ENCODE measurements around the gene GRAMD2B. TPM values are rescaled to one million over a fixed set of nuclear protein-coding genes. Genes with fewer than 3 reads are reported as not detected.
"Not testable (repeated sequence)": the region's sequence is repeated elsewhere in the genome, so short reads cannot be mapped to it uniquely, and the experiment has no call there.

Gene GRAMD2B
- total and polyA plus RNA-seq, 4 donors = 22.5 to 44.7 (median 32.6) TPM

DNA sequence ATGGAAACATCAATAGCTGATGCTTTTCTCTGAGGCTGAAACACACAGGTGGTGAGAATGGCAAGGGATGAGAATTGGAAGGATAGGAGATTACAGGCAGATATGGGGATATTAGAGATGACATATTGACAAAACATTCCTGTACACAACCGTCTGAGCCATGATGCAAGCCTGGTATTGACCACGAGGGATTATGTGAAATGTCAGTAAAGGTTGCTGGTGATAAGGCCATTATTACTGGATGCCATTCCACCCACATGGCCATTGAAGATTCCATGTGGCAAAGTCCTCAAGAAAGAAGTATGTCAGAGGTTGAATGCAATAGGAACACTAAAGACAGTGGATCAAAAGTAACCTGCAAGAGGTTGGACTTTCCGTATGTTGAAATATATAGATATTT, 15.7 kb downstream of the GRAMD2B start:
- Histone ChIP-seq H3K4me1 (ENCODE audit: control insufficient read depth in 1 of 2, insufficient read depth in 2 of 2, low read length in 2 of 2) (peaks cover 3 to 5% of the 10 kb centered on the region in 2 donors), H3K9me3 (ENCODE audit: control insufficient read depth, low read length) (no peaks in the 10 kb centered on the region), H3K27me3 (ENCODE audit: control insufficient read depth in 1 of 2, insufficient read depth in 2 of 2, low read length in 1 of 2) (no peaks in the 10 kb centered on the region), H3K36me3 (ENCODE audit: control insufficient read depth in 1 of 2, insufficient read depth in 2 of 2, low read length in 1 of 2) (peaks cover 0 to 3% of the 10 kb centered on the region in 2 donors), H3K27ac (ENCODE audit: low read depth in 1 of 2, low read length in 2 of 2) (no peak overlapping the region), H3K4me3 (ENCODE audit: low read length in 2 of 2) (no peak overlapping the region)
- intact Hi-C loops (cut with DNase I) = no loop called here
- DNase-seq (no peak), ATAC-seq (ENCODE audit: low FRiP score) (no peak)
- 84 to 87% methylated on average over 3 of the region's 3 CpGs for WGBS, 2 donors

DNA sequence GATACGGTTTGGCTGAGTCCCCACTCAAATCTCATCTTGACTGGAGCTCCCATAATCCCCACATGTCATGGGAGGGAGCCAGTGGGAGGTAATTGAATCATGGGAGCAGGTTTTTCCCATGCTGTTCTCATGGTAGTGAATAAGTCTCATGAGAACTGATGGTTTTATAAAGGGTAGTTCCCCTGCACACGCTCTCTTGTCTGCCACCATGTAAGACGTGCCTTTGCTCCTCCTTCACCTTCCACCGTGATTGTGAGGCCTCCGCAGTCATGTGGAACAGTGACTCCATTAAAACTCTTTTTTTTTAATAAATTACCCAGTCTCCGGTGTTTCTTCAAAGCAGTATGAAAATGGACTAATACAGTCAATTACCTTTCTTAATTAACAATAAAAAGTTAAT, 16.5 kb downstream of the GRAMD2B start:
- H3K4me3 ChIP-seq (ENCODE audit: low read length in 2 of 2); DNase-seq; H3K9me3 ChIP-seq (ENCODE audit: control insufficient read depth, low read length); intact Hi-C loops (cut with DNase I); H3K27me3 ChIP-seq (ENCODE audit: control insufficient read depth in 1 of 2, insufficient read depth in 2 of 2, low read length in 1 of 2); H3K27ac ChIP-seq (ENCODE audit: low read depth in 1 of 2, low read length in 2 of 2); H3K4me1 ChIP-seq (ENCODE audit: control insufficient read depth in 1 of 2, insufficient read depth in 2 of 2, low read length in 2 of 2); ATAC-seq (ENCODE audit: low FRiP score); H3K36me3 ChIP-seq (ENCODE audit: control insufficient read depth in 1 of 2, insufficient read depth in 2 of 2, low read length in 1 of 2): not testable (repeated sequence)
- 97 to 99% methylated on average over 6 of the region's 6 CpGs for WGBS, 2 donors

- no peak for ATAC-seq (ENCODE audit: low FRiP score)
- H3K27me3 ChIP-seq (ENCODE audit: control insufficient read depth in 1 of 2, insufficient read depth in 2 of 2, low read length in 1 of 2) = no peaks in the 10 kb centered on the region
- DNase-seq = no peak
- H3K36me3 ChIP-seq (ENCODE audit: control insufficient read depth in 1 of 2, insufficient read depth in 2 of 2, low read length in 1 of 2) = peaks cover 2 to 4% of the 10 kb centered on the region in 2 donors
- no peaks in the 10 kb centered on the region for H3K9me3 ChIP-seq (ENCODE audit: control insufficient read depth, low read length)
- WGBS, 2 donors = 81 to 86% methylated on average over 2 of the region's 2 CpGs
- peaks cover 5 to 11% of the 10 kb centered on the region in 2 donors for H3K4me1 ChIP-seq (ENCODE audit: control insufficient read depth in 1 of 2, insufficient read depth in 2 of 2, low read length in 2 of 2)
- no peak overlapping the region for H3K27ac ChIP-seq (ENCODE audit: low read depth in 1 of 2, low read length in 2 of 2)
- no peak overlapping the region for H3K4me3 ChIP-seq (ENCODE audit: low read length in 2 of 2)
- intact Hi-C loops (cut with DNase I) = no loop called here
Observed at GRCh38 chr5:126441230-126441629, 18.0 kb downstream of the GRAMD2B start.

DNA sequence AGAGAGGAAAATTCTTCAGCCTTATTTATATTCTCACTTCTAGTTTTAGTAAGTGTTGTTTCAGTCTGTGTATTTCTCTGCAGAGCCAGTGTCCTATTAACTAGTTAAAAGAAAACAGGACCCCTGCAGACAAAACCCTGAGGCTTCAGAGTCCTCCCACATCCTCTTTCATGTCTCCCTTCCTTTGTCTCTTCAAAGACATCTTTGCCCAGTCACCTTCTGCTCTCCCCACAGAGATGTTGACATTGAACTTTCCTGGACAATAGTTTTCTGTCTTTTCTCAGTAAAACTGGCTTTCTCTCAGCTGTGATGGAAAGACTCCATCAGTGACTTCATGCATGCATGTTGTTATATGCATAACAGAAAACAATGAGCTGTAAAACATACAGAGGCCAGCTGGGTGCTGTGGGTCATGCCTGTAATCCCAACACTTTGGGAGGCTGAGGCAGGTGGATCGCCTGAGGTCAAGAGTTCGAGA, 20.2 kb downstream of the GRAMD2B start:
- H3K4me1 ChIP-seq (ENCODE audit: control insufficient read depth in 1 of 2, insufficient read depth in 2 of 2, low read length in 2 of 2) = peaks cover 7 to 11% of the 10 kb centered on the region in 2 donors
- no peak overlapping the region for H3K4me3 ChIP-seq (ENCODE audit: low read length in 2 of 2)
- 69 to 84% methylated on average over 2 of the region's 2 CpGs for WGBS, 2 donors
- H3K9me3 ChIP-seq (ENCODE audit: control insufficient read depth, low read length) = no peaks in the 10 kb centered on the region
- no peaks in the 10 kb centered on the region for H3K27me3 ChIP-seq (ENCODE audit: control insufficient read depth in 1 of 2, insufficient read depth in 2 of 2, low read length in 1 of 2)
- intact Hi-C loops (cut with DNase I) = no loop called here
- ATAC-seq (ENCODE audit: low FRiP score) (no peak), DNase-seq (no peak)
- no peak overlapping the region for H3K27ac ChIP-seq (ENCODE audit: low read depth in 1 of 2, low read length in 2 of 2)
- H3K36me3 ChIP-seq (ENCODE audit: control insufficient read depth in 1 of 2, insufficient read depth in 2 of 2, low read length in 1 of 2) = peaks cover 2 to 4% of the 10 kb centered on the region in 2 donors

GRCh38 chr5:126444137-126444536, 20.9 kb downstream of the GRAMD2B start:
- H3K4me3 ChIP-seq (ENCODE audit: low read length in 2 of 2) = no peak overlapping the region
- no peaks in the 10 kb centered on the region for H3K9me3 ChIP-seq (ENCODE audit: control insufficient read depth, low read length)
- no peak for ATAC-seq (ENCODE audit: low FRiP score)
- 93 to 94% methylated on average over 2 of the region's 2 CpGs for WGBS, 2 donors
- no peak overlapping the region for H3K27ac ChIP-seq (ENCODE audit: low read depth in 1 of 2, low read length in 2 of 2)
- no peak for DNase-seq
- intact Hi-C loops (cut with DNase I) = no loop called here
- peaks cover 10 to 11% of the 10 kb centered on the region in 2 donors for H3K4me1 ChIP-seq (ENCODE audit: control insufficient read depth in 1 of 2, insufficient read depth in 2 of 2, low read length in 2 of 2)
- H3K27me3 ChIP-seq (ENCODE audit: control insufficient read depth in 1 of 2, insufficient read depth in 2 of 2, low read length in 1 of 2) = no peaks in the 10 kb centered on the region
- H3K36me3 ChIP-seq (ENCODE audit: control insufficient read depth in 1 of 2, insufficient read depth in 2 of 2, low read length in 1 of 2) = peaks cover 2 to 4% of the 10 kb centered on the region in 2 donors

GRCh38 chr5:126445502-126446174, 22.4 kb downstream of the GRAMD2B start:
- intact Hi-C loops (cut with DNase I) = no loop called here
- ATAC-seq (ENCODE audit: low FRiP score) (no peak), DNase-seq (no peak)
- WGBS, 2 donors = 95 to 98% methylated on average over 3 of the region's 3 CpGs
- Histone ChIP-seq H3K36me3 (ENCODE audit: control insufficient read depth in 1 of 2, insufficient read depth in 2 of 2, low read length in 1 of 2) (peaks cover 2 to 4% of the 10 kb centered on the region in 2 donors), H3K9me3 (ENCODE audit: control insufficient read depth, low read length) (no peaks in the 10 kb centered on the region), H3K4me3 (ENCODE audit: low read length in 2 of 2) (no peak overlapping the region), H3K4me1 (ENCODE audit: control insufficient read depth in 1 of 2, insufficient read depth in 2 of 2, low read length in 2 of 2) (peaks cover 10 to 11% of the 10 kb centered on the region in 2 donors), H3K27ac (ENCODE audit: low read depth in 1 of 2, low read length in 2 of 2) (no peak overlapping the region), H3K27me3 (ENCODE audit: control insufficient read depth in 1 of 2, insufficient read depth in 2 of 2, low read length in 1 of 2) (no peaks in the 10 kb centered on the region)

DNA sequence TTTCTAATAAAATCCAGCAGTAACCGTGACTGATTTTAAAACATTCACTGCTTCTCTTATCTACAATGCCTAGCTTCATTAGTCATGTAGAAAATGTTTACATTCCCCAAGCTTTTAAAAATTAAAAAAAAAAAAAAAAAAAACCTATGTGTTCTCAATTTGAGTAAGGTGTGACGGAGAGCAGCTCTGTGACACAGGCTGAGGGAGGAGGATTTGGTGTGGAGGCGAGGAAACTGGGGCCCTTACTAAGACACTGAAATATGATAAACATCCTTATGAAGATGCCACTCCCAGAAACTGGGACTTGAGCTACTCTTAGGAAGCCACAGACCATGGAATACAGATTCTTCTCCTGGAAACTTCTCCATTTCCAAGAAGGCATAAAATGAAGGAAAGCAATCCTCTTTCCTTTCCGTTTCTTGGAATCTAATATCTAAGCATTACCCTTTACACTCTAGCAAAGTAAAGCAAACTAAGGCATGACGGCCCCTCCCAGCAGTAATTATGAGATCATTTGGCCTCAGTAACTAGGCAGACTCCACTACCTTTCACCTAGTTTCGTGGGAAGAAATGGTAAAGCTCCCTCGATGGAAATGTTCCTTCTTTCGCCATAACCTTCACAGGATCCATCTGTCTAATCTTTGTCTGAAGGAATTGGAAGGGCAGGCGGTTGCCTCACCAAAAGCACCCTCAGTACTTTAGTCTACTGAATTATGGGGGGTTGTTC, 23.5 kb downstream of the GRAMD2B start:
- no peak for DNase-seq
- Histone ChIP-seq H3K9me3 (ENCODE audit: control insufficient read depth, low read length) (no peaks in the 10 kb centered on the region), H3K27ac (ENCODE audit: low read depth in 1 of 2, low read length in 2 of 2) (no peak overlapping the region), H3K4me3 (ENCODE audit: low read length in 2 of 2) (no peak overlapping the region), H3K27me3 (ENCODE audit: control insufficient read depth in 1 of 2, insufficient read depth in 2 of 2, low read length in 1 of 2) (no peaks in the 10 kb centered on the region), H3K36me3 (ENCODE audit: control insufficient read depth in 1 of 2, insufficient read depth in 2 of 2, low read length in 1 of 2) (peaks cover 2 to 4% of the 10 kb centered on the region in 2 donors), H3K4me1 (ENCODE audit: control insufficient read depth in 1 of 2, insufficient read depth in 2 of 2, low read length in 2 of 2) (peaks cover 7 to 9% of the 10 kb centered on the region in 2 donors)
- intact Hi-C loops (cut with DNase I) = no loop called here
- ATAC-seq (ENCODE audit: low FRiP score) = no peak
- 81 to 83% methylated on average over 9 of the region's 9 CpGs for WGBS, 2 donors

GRCh38 chr5:126448720-126449119, 25.5 kb downstream of the GRAMD2B start:
- Histone ChIP-seq H3K4me1 (ENCODE audit: control insufficient read depth in 1 of 2, insufficient read depth in 2 of 2, low read length in 2 of 2) (peaks cover 5 to 9% of the 10 kb centered on the region in 2 donors), H3K36me3 (ENCODE audit: control insufficient read depth in 1 of 2, insufficient read depth in 2 of 2, low read length in 1 of 2) (peaks cover 2 to 7% of the 10 kb centered on the region in 2 donors), H3K4me3 (ENCODE audit: low read length in 2 of 2) (no peak overlapping the region), H3K9me3 (ENCODE audit: control insufficient read depth, low read length) (no peaks in the 10 kb centered on the region), H3K27ac (ENCODE audit: low read depth in 1 of 2, low read length in 2 of 2) (no peak overlapping the region), H3K27me3 (ENCODE audit: control insufficient read depth in 1 of 2, insufficient read depth in 2 of 2, low read length in 1 of 2) (no peaks in the 10 kb centered on the region)
- no peak for ATAC-seq (ENCODE audit: low FRiP score)
- DNase-seq = no peak
- 86 to 94% methylated on average over 8 of the region's 8 CpGs for WGBS, 2 donors
- intact Hi-C loops (cut with DNase I) = no loop called here

Data from aorta (tissue), 5 donors.